A549 (cell line): Measurements from ENCODE around the gene RIMBP2.

Experiments
- BHLHE40 ChIP-seq: IDR thresholded peaks from 2 replicates; pipeline ENCODE4 v1.6.1; 2012; ENCODE audit warnings: low read depth, low read length, inconsistent platforms
- CHD4 ChIP-seq: fragments of 200-600 bp; sonication (generic); IDR thresholded peaks from 2 replicates; pipeline ENCODE4 v1.6.1; 2016; ENCODE audit warnings: antibody characterized with exemption, mild to moderate bottlenecking, borderline replicate concordance
- EP300 ChIP-seq, 2 experiments: fragments of >200 bp; sonication (Bioruptor Twin); formaldehyde crosslinking; IDR thresholded peaks; 2 replicates in 1 of 2; 3 replicates in 1 of 2; pipeline ENCODE4 v1.6.1; 2016 to 2017
- ESRRA ChIP-seq: fragments of 150-350 bp; IDR thresholded peaks from 2 replicates; pipeline ENCODE4 v1.6.1; 2014; ENCODE audit warnings: mild to moderate bottlenecking, low read length, borderline replicate concordance
- GATA3 ChIP-seq: IDR thresholded peaks from 2 replicates; pipeline ENCODE4 v1.6.1; 2012; ENCODE audit warnings: borderline replicate concordance
- JUN ChIP-seq, 2 experiments: fragments of >200 bp; sonication (Bioruptor Twin); formaldehyde crosslinking; IDR thresholded peaks; 2 replicates in 1 of 2; 3 replicates in 1 of 2; pipeline ENCODE4 v1.6.1; 2016 to 2017
- NR3C1 ChIP-seq: fragments of >200 bp; sonication (Bioruptor Twin); formaldehyde crosslinking; IDR thresholded peaks from 3 replicates; pipeline ENCODE4 v1.6.1; 2017
- POLR2A ChIP-seq: IDR thresholded peaks from 2 replicates; pipeline ENCODE4 v1.6.1; 2012; ENCODE audit warnings: mild to moderate bottlenecking, low read length
- POLR2AphosphoS2 ChIP-seq: conservative IDR thresholded peaks from 2 replicates; pipeline ENCODE4 v1.6.1; 2012; ENCODE audit warnings: low read length, improper control_type of control experiment, inconsistent platforms
- SREBF2 ChIP-seq: fragments of 450-650 bp; IDR thresholded peaks from 2 replicates; pipeline ENCODE4 v1.6.1; 2014; ENCODE audit warnings: mild to moderate bottlenecking, moderate library complexity
- TF ChIP-seq, protein P1 (sequence below): fragments of >200 bp; sonication (Bioruptor Twin); formaldehyde crosslinking; IDR thresholded peaks from 3 replicates; pipeline ENCODE4 v1.5.1; 2016
- TF ChIP-seq, protein P2 (sequence below): fragments of 200-600 bp; sonication (generic); IDR thresholded peaks from 2 replicates; pipeline ENCODE4 v1.6.1; 2016; ENCODE audit warnings: antibody characterized with exemption, mild to moderate bottlenecking, moderate library complexity

DNA sequence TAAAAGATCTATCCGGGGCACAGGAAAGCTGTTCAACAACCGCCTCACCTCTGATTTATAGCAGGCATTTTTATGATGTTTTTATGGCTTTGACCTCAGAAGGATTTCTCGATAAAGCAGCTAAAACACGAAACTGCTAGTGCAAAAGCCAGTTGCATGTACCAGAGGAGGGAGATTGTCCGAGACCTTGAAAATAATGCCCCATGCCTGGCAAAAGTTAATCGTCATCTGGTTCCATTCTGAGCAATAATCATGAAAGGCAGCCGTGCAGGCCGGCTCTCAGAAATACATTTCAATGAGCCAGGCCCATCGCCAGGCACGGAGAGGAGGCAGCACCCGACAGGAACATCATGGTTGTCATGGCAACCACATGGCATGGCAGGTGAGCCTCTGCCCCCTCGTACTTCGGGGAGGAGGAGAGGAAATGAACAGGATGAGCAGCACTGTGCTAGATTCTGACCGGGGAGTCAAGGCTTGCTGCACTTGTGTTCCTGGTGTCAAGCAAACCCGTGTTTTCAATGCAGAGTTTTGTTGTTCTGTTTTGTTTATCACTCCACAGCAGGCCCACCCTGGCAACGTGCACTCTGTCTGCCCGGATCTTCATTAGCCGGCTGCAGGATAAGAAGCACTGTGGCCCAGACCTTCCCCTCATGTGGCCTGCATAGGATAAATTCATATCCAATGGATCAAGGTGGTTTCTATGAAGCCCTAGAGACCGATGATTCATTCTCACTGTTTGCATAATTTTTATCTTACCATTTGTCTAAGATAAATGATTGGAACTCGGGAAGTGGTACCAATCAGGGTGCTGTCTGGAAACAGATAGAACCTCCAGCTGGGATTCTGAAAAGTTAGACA lies 160.2 kb downstream of the RIMBP2 start:
- TF ChIP-seq SREBF2 = no peak
- TF ChIP-seq, protein P1, sequence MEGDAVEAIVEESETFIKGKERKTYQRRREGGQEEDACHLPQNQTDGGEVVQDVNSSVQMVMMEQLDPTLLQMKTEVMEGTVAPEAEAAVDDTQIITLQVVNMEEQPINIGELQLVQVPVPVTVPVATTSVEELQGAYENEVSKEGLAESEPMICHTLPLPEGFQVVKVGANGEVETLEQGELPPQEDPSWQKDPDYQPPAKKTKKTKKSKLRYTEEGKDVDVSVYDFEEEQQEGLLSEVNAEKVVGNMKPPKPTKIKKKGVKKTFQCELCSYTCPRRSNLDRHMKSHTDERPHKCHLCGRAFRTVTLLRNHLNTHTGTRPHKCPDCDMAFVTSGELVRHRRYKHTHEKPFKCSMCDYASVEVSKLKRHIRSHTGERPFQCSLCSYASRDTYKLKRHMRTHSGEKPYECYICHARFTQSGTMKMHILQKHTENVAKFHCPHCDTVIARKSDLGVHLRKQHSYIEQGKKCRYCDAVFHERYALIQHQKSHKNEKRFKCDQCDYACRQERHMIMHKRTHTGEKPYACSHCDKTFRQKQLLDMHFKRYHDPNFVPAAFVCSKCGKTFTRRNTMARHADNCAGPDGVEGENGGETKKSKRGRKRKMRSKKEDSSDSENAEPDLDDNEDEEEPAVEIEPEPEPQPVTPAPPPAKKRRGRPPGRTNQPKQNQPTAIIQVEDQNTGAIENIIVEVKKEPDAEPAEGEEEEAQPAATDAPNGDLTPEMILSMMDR = no peak
- no peak for TF ChIP-seq GATA3
- TF ChIP-seq JUN (IDR thresholded peaks at IDR 0.05) = no peak
- no peak for TF ChIP-seq BHLHE40
- TF ChIP-seq POLR2A = no peak
- no peak for TF ChIP-seq ESRRA
- TF ChIP-seq, protein P2, sequence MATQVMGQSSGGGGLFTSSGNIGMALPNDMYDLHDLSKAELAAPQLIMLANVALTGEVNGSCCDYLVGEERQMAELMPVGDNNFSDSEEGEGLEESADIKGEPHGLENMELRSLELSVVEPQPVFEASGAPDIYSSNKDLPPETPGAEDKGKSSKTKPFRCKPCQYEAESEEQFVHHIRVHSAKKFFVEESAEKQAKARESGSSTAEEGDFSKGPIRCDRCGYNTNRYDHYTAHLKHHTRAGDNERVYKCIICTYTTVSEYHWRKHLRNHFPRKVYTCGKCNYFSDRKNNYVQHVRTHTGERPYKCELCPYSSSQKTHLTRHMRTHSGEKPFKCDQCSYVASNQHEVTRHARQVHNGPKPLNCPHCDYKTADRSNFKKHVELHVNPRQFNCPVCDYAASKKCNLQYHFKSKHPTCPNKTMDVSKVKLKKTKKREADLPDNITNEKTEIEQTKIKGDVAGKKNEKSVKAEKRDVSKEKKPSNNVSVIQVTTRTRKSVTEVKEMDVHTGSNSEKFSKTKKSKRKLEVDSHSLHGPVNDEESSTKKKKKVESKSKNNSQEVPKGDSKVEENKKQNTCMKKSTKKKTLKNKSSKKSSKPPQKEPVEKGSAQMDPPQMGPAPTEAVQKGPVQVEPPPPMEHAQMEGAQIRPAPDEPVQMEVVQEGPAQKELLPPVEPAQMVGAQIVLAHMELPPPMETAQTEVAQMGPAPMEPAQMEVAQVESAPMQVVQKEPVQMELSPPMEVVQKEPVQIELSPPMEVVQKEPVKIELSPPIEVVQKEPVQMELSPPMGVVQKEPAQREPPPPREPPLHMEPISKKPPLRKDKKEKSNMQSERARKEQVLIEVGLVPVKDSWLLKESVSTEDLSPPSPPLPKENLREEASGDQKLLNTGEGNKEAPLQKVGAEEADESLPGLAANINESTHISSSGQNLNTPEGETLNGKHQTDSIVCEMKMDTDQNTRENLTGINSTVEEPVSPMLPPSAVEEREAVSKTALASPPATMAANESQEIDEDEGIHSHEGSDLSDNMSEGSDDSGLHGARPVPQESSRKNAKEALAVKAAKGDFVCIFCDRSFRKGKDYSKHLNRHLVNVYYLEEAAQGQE = no peak
- TF ChIP-seq NR3C1 = no peak
- TF ChIP-seq POLR2AphosphoS2 = no peak
- no peak for TF ChIP-seq CHD4
- TF ChIP-seq EP300 (IDR thresholded peaks at IDR 0.05) = no peak
